Middle frontal gyrus (tissue), 1 donor: ENCODE measurements around the gene SIDT2.
"Not testable (repeated sequence)": the region's sequence is repeated elsewhere in the genome, so short reads cannot be mapped to it uniquely, and the experiment has no call there.

Experiments used
- DNase-seq: peaks from one replicate; pipeline ENCODE4 v3.0.0-alpha.2; 2015; ENCODE audit warnings: low spot score; ENCODE audit errors: extremely low spot score

Gene SIDT2

GRCh38 chr11:117178210-117179034, at the start of gene SIDT2:
Gene SIDT2, plus strand, starts transcription at chr11:117178743. Its CDS starts 521 bp downstream, at chr11:117179264.
- DNase-seq = peak; percentile 95

GRCh38 chr11:117130396-117130795, 48.1 kb upstream of the SIDT2 start:
- not testable (repeated sequence) for DNase-seq

GRCh38 chr11:117130879-117131278, 47.7 kb upstream of the SIDT2 start:
- no peak for DNase-seq

DNA sequence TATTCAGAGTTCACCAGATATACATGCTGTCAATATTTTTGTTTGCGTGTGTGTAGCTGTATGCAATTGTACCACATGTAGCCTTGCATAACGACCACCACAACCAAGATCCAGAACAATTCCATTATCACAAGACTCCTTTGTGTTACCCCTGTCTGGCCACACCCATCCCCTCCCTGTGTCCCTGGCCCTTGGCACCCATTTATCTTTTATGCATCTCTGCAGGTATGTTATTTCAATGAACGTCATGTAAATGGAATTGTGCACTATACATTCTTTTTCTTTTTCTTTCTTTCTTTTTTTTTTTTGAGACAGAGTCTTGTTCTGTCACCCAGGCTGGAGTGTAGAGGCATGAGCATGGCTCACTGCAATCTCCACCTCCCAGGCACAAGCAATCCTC, 44.1 kb upstream of the SIDT2 start:
- no peak for DNase-seq

GRCh38 chr11:117134979-117135378, 43.6 kb upstream of the SIDT2 start:
- DNase-seq = not testable (repeated sequence)

DNA sequence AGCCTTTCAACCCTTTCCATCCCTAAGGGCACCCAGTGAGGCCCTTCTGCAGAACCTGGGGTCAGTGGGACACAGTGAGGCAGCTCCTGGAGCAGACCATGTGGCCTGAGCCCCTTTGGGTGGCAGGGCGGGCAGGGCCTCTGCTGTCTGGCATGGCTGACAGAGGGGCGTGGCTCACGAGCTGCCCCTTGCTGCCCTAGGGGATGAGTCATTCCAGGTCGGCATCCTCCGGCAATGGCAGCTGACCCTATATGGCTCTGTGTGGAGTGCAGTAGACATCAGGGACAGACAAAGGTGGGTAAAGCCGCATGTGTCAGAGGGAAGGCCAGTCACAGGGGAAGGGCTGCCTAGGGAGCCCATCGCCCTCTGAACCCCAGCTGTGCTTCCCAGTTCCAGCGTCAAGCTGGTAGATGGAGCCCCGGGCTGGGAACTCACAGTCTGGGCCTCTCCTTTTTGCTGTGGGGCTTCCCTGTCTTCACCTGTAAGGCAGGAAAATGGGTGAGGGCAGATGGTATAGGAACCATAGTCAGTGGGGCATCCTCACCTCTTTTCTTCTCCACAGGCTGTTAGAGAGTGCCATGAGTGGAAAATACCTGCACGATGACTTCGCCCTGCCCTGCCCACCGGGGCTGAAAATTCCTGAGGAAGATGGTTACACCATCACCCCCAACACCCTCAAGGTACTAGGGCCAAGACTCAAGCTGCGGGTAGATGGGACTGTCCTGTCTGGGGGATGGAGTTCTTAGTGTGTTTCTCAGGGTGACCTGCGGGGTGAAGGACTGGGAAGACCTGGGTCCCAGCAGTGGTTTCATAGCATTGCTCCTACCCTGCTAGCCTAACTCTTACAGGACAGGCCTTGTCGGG, 41.1 kb upstream of the SIDT2 start:
- DNase-seq = not testable (repeated sequence)

DNA sequence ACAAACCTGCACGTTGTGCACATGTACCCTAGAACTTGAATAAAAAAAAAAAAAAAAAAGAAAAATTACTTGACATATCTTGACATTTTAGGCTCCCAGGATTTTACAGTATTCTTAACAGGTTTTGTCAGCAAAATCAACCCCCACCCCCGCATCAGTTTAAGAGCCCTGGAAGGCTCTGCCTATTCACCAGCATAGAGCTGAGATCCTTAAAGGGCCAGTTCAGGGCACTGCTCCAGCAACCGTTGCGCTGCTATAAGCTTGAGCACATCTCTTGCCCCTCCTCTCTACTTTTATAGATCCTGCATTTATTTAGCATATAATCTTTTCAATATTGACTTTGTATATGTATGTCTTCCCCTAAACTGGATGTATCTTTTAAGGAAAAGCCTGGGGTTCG, 35.2 kb upstream of the SIDT2 start:
- DNase-seq = no peak

- DNase-seq = peak; percentile 87
Measured at GRCh38 chr11:117143871-117144476, 34.6 kb upstream of the SIDT2 start, which contains the start of gene PAFAH1B2. Gene PAFAH1B2, plus strand, starts transcription at chr11:117144287. Its CDS starts 8,161 bp downstream, at chr11:117152448.

GRCh38 chr11:117144477-117145392, 33.8 kb upstream of the SIDT2 start:
- no peak for DNase-seq

DNA sequence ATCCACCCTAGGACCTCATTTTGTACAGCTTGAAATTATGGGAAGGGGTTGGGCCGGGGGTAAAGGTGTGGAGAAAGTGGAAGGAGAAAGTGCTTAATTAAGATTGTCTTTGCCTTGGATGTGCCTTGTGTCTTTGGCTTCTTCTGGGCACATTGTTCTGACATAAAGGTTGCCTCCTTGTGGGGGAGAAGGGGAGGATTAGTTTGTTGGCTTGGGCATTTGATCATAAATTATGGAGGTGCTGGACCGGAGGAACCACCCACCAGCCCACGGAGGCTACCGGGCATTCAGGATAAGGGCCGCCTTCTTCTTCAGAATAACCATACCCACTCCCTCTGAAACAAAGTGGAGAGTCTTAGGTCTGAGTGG, 33.2 kb upstream of the SIDT2 start:
- no peak for DNase-seq

DNA sequence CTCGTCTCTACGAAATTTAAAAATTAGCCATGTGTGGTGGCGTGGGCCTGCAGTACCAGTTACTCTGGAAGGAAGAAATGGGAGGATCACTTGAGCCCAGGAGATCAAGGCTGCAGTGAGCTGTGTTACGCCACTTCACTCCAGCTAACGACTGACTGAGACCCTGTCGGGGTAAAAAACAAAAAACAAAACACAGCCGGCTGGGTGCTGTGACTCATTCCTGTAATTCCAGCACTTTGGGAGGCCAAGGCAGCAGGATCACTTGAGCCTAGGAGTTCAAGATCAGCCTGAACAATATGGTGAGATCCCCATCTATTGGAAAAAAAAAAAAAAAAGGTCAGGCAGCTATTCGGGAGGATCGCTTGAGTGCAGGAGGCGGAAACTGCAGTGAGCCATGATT, 32.0 kb upstream of the SIDT2 start:
- DNase-seq = no peak

GRCh38 chr11:117152066-117152465, 26.5 kb upstream of the SIDT2 start:
- DNase-seq = no peak

DNA sequence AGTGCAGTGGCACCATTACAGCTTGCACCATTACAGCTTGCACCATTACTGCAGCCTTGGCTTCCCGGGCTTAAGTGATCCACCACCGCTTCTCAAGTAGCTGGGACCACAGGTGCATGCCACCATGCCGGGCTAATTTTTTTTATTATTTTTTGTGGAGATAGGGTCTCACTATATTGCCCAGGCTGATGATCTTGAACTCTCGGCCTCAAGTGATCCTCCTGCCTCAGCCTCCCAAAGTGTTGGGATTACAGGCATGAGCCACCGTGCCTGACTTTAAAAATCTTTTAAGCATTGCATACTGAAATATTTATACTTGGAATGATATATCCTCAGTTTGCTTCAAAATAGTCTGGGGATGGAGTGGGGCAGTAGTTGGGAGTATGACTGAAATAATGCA, 24.1 kb upstream of the SIDT2 start:
- no peak for DNase-seq

GRCh38 chr11:117157507-117157906, 21.0 kb upstream of the SIDT2 start:
- no peak for DNase-seq

- DNase-seq = no peak
Measured at GRCh38 chr11:117159892-117160291, 18.7 kb upstream of the SIDT2 start.

- no peak for DNase-seq
Measured at GRCh38 chr11:117160826-117161225, 17.7 kb upstream of the SIDT2 start.

DNA sequence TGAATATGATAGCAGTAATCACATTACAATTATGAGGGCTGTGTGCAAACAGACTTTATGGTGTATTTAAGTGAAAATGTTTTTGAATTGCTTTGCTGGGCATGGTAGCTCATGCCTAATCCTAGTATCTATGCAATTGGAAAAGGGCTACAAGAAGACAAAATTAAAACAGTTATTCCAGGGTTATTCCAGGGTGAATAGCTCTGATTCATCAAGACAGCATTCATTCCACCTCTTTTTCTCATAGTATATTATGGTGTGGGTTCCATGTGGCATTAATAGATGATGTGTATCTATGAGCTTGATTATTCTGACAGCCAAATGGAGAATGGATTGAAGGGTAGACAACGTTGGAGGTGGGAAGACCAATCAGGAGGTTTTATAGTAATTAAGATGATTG, 12.1 kb upstream of the SIDT2 start:
- DNase-seq = no peak

DNA sequence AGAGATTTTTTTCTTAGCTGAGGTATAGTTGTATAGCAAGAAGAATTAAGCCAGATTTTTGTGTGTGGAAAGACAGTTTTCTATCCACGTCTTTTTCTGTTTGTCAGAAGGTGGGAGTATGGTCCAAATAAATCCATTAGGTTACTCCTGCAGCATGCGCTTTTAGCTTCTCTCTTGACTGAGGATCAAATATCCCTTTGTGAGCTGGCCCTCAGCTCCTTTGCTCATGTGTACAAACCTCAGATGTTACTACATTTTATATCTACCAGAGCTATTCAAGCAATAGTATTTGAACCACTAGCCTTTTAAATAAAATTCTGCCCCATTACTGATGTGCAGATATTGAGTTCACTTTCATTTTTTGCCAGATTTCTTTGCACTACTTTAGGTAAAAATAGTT, 8.8 kb upstream of the SIDT2 start:
- no peak for DNase-seq

GRCh38 chr11:117170210-117170609, 8.3 kb upstream of the SIDT2 start:
- no peak for DNase-seq

GRCh38 chr11:117171007-117171403, 7.5 kb upstream of the SIDT2 start:
- DNase-seq = no peak
